Endothelial cell of umbilical vein (primary cell): Measurements from ENCODE around the gene HESX1. TPM values are rescaled to one million over a fixed set of nuclear protein-coding genes. Genes with fewer than 3 reads are reported as not detected.

Experiments used
- BruUV-seq: library from RNA; stranded (reverse); fragments of 400-500 nt; replicated peaks from 2 replicates; lab custom pipeline; 2021; lab: Mats Ljungman, UMichigan
- CTCF ChIA-PET: fragments of 300-600, 350-600 bp; sonication (Branson Sonifier 250); formaldehyde crosslinking; loops from one replicate; lab custom pipeline; 2021; ENCODE audit warnings: antibody characterized with exemption, inconsistent platforms; lab: Charles Lee
- POLR2A ChIA-PET: fragments of 300-600, 350-600 bp; sonication (Branson Sonifier 250); formaldehyde crosslinking; loops from one replicate; lab custom pipeline; 2021; ENCODE audit warnings: antibody characterized with exemption, inconsistent platforms; lab: Charles Lee
- DNase-seq: peaks from one replicate; pipeline ENCODE4 v3.0.0-alpha.2; 2011; ENCODE audit warnings: low read depth, low spot score
- FAIRE-seq: peaks from 2 replicates; lab custom pipeline; 2011; peaks lifted over from hg19 to GRCh38; lab: Jason Lieb, UNC
- H2AFZ ChIP-seq: 2 replicates; pipeline ENCODE4 v1.6.0; 2012; ENCODE audit warnings: low read depth, low read length, control low read depth, inconsistent platforms
- H3K27ac ChIP-seq: 2 replicates; pipeline ENCODE4 v1.5.1; 2011; ENCODE audit warnings: low read depth, mild to moderate bottlenecking, control low read depth, low read length, moderate library complexity; ENCODE audit not compliant: insufficient read depth
- H3K27me3 ChIP-seq, 2 experiments: 2 replicates each; pipeline versions ENCODE4 v1.6.0 to v1.6.1; 2011; ENCODE audit warnings: low read length in 2 of 2, mixed read lengths in 1 of 2; ENCODE audit not compliant: control insufficient read depth in 2 of 2, insufficient read depth in 2 of 2
- H3K36me3 ChIP-seq, 2 experiments: 2 replicates in 1 of 2; 3 replicates in 1 of 2; pipeline ENCODE4 v1.5.1; 2011; ENCODE audit warnings: low read length in 2 of 2, mild to moderate bottlenecking in 1 of 2, moderate library complexity in 1 of 2; ENCODE audit not compliant: control insufficient read depth in 2 of 2, insufficient read depth in 2 of 2; ENCODE audit errors: extremely low read depth in 1 of 2
- H3K4me1 ChIP-seq: 3 replicates; pipeline ENCODE4 v1.5.1; 2011; ENCODE audit warnings: mild to moderate bottlenecking, low read length; ENCODE audit not compliant: control insufficient read depth, insufficient read depth; ENCODE audit errors: extremely low read depth
- H3K4me2 ChIP-seq: 2 replicates; pipeline ENCODE4 v1.6.1; 2011; ENCODE audit warnings: low read length, control low read depth, mixed read lengths; ENCODE audit not compliant: insufficient read depth
- H3K4me3 ChIP-seq, 3 experiments: fragments of 200-600 bp in 1 of 3; sonication (generic), shearing (Covaris generic) in 1 of 3; replicated peaks in 1 of 3; 2 replicates each; pipeline ENCODE4 v1.5.1; 2011 to 2016; ENCODE audit warnings: control low read depth in 3 of 3, low read length in 3 of 3, mild to moderate bottlenecking in 2 of 3, inconsistent platforms in 1 of 3, low read depth in 1 of 3, moderate library complexity in 1 of 3; ENCODE audit not compliant: insufficient read depth in 1 of 3
- H3K79me2 ChIP-seq: 2 replicates; pipeline ENCODE4 v1.6.0; 2012; ENCODE audit warnings: low read length, inconsistent platforms; ENCODE audit not compliant: control insufficient read depth, insufficient read depth
- H3K9ac ChIP-seq: replicated peaks from 2 replicates; pipeline ENCODE3; 2011; ENCODE audit warnings: low read length, control low read depth; ENCODE audit not compliant: insufficient read depth; ENCODE audit errors: extremely low read depth
- H3K9me1 ChIP-seq: replicated peaks from 3 replicates; pipeline ENCODE4 v1.6.0; 2011; ENCODE audit warnings: mild to moderate bottlenecking, low read length; ENCODE audit not compliant: control insufficient read depth, insufficient read depth; ENCODE audit errors: extremely low read depth
- H3K9me3 ChIP-seq: replicated peaks from 2 replicates; pipeline ENCODE4 v1.5.1; 2012; ENCODE audit warnings: low read length, inconsistent platforms; ENCODE audit not compliant: control insufficient read depth, insufficient read depth
- H4K20me1 ChIP-seq: replicated peaks from 2 replicates; pipeline ENCODE3; 2011; ENCODE audit warnings: mild to moderate bottlenecking, low read length; ENCODE audit not compliant: control insufficient read depth, insufficient read depth; ENCODE audit errors: extremely low read depth
- EZH2 ChIP-seq: IDR thresholded peaks from 2 replicates; pipeline ENCODE4 v1.6.1; 2012; ENCODE audit warnings: borderline replicate concordance, low read depth, mild to moderate bottlenecking, moderate library complexity, low read length, inconsistent platforms; ENCODE audit not compliant: severe bottlenecking
- FOS ChIP-seq: IDR thresholded peaks from 2 replicates; pipeline ENCODE4 v1.6.1; 2011; ENCODE audit warnings: mild to moderate bottlenecking, low read length, moderate library complexity, borderline replicate concordance; ENCODE audit not compliant: insufficient read depth
- GATA2 ChIP-seq: IDR thresholded peaks from 2 replicates; pipeline ENCODE4 v1.7.0; 2011; ENCODE audit warnings: low read depth, mild to moderate bottlenecking, moderate library complexity, mixed read lengths, low read length; ENCODE audit not compliant: insufficient read length, insufficient read depth
- JUN ChIP-seq: IDR thresholded peaks from 2 replicates; pipeline ENCODE4 v1.6.1; 2011; ENCODE audit warnings: borderline replicate concordance, low read depth; ENCODE audit not compliant: insufficient read length, insufficient read depth
- MYC ChIP-seq: IDR thresholded peaks from one replicate; pipeline ENCODE4 v1.6.1; 2011; ENCODE audit warnings: mild to moderate bottlenecking, low read depth, low read length
- POLR2A ChIP-seq: IDR thresholded peaks from 2 replicates; pipeline ENCODE4 v1.6.1; 2012; ENCODE audit warnings: low read depth, mild to moderate bottlenecking, control low read depth, low read length
- POLR2AphosphoS5 ChIP-seq: IDR thresholded peaks from 2 replicates; pipeline ENCODE4 v1.6.1; 2012; ENCODE audit warnings: low read depth, mild to moderate bottlenecking, control low read depth, low read length, moderate library complexity; ENCODE audit not compliant: insufficient read depth
- dilution Hi-C: fragments of 300-500 bp; cut with MboI; formaldehyde crosslinking; loops from one replicate; pipeline ENCODE4 v1.15.0; 2019; ENCODE audit warnings: low sequenced_read_pairs; ENCODE audit not compliant: extremely low pct_ligation_motif_present
- intact Hi-C: fragments of 100-400 bp; cut with micrococcal nuclease; formaldehyde crosslinking; loops from one replicate; pipeline ENCODE4 v1.10.0; 2022
- polyA plus RNA-seq, 4 experiments: library from polyadenylated mRNA; depleted of rRNA in 3 of 4; stranded (reverse) in 3 of 4; unstranded in 1 of 4; fragments of >200 nt; gene quantifications; 2 replicates each; pipeline versions ENCODE4 v1.2.1 to v1.2.3, GENCODE V29; 2011 to 2012; ENCODE audit warnings: missing spikeins in 1 of 4
- total RNA-seq: library from RNA; stranded (reverse); gene quantifications from 2 replicates; pipeline ENCODE4 v1.2.3, GENCODE V29; 2021
- TF ChIP-seq, protein P1 (sequence below): IDR thresholded peaks from 2 replicates; pipeline ENCODE4 v1.6.1; 2011; ENCODE audit not compliant: insufficient read depth, insufficient read length
- TF ChIP-seq, protein P2 (sequence below), 2 donors: IDR thresholded peaks; 1 replicate in 1 of 2; 2 replicates in 1 of 2; pipeline ENCODE4 v1.5.1; 2011; ENCODE audit warnings: low read length in 2 of 2, mild to moderate bottlenecking in 2 of 2, moderate library complexity in 2 of 2, control low read depth in 1 of 2, inconsistent platforms in 1 of 2, low read depth in 1 of 2; ENCODE audit not compliant: insufficient read depth in 1 of 2; ENCODE audit errors: extremely low read depth in 1 of 2

Gene HESX1
- total and polyA plus RNA-seq, 2 donors (not counting 3 experiments of a cell fraction or from before 2014, with no cell fraction given) = 0.21 to 0.58 TPM

DNA sequence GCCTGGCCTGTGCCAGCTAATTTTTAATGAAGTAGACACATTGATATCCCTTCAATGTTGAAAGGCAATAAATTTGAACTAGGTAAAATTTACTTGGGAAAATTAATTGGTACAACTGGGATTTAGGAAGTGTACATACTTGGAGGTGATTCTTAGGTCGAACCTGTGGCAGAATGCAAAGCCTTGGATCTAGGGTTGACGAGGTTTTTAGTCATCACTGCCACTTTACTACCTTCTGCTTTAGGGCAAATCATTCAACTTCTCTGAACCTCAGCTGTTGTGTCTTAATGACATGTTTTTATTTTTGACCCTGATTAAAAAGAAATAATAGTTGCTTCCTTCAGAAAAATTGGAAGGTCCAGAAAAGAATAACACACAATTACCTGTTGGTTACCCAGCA lies 30.2 kb upstream of the HESX1 start:
- H3K27ac ChIP-seq = no peak overlapping the region
- ChIA-PET POLR2A (no interaction called here), CTCF (no interaction called here)
- intact Hi-C loops (no loop called here), dilution Hi-C loops (no loop called here)
- H3K4me1 ChIP-seq = peaks cover 18% of the 10 kb centered on the region
- no peaks in the 10 kb centered on the region for H3K9me3 ChIP-seq
- no peak for FAIRE-seq
- no TSS peak for BruUV-seq
- TF ChIP-seq EZH2 = no peak
- TF ChIP-seq, protein P1, sequence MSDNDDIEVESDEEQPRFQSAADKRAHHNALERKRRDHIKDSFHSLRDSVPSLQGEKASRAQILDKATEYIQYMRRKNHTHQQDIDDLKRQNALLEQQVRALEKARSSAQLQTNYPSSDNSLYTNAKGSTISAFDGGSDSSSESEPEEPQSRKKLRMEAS = no peak
- TF ChIP-seq POLR2AphosphoS5 = no peak
- no peak for TF ChIP-seq GATA2
- TF ChIP-seq, protein P2, sequence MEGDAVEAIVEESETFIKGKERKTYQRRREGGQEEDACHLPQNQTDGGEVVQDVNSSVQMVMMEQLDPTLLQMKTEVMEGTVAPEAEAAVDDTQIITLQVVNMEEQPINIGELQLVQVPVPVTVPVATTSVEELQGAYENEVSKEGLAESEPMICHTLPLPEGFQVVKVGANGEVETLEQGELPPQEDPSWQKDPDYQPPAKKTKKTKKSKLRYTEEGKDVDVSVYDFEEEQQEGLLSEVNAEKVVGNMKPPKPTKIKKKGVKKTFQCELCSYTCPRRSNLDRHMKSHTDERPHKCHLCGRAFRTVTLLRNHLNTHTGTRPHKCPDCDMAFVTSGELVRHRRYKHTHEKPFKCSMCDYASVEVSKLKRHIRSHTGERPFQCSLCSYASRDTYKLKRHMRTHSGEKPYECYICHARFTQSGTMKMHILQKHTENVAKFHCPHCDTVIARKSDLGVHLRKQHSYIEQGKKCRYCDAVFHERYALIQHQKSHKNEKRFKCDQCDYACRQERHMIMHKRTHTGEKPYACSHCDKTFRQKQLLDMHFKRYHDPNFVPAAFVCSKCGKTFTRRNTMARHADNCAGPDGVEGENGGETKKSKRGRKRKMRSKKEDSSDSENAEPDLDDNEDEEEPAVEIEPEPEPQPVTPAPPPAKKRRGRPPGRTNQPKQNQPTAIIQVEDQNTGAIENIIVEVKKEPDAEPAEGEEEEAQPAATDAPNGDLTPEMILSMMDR (IDR thresholded peaks at IDR 0.05; ENCODE audit: extremely low read depth in 1 of 2, insufficient read depth in 1 of 2, low read depth in 1 of 2, low read length in 2 of 2) = no peak
- no peak for TF ChIP-seq POLR2A
- TF ChIP-seq MYC = no peak
- no peak for TF ChIP-seq FOS
- TF ChIP-seq JUN = no peak
- no peaks in the 10 kb centered on the region for H3K9me1 ChIP-seq
- H2AFZ ChIP-seq = no peak overlapping the region
- H3K36me3 ChIP-seq = no peaks in the 10 kb centered on the region
- no peak overlapping the region for H3K9ac ChIP-seq
- no peak overlapping the region for H3K4me3 ChIP-seq
- peaks cover 45% of the 10 kb centered on the region for H3K79me2 ChIP-seq
- H4K20me1 ChIP-seq = no peaks in the 10 kb centered on the region
- no peak overlapping the region for H3K4me2 ChIP-seq
- no peak for DNase-seq
- no peaks in the 10 kb centered on the region for H3K27me3 ChIP-seq
